Heart left ventricle (tissue), 13 donors: ENCODE results near the gene UROC1.

Experiments used
- CTCF ChIP-seq, 12 donors: fragments of 200-600 bp; sonication (generic) in 4 of 12; IDR thresholded peaks; one replicate each; pipeline versions ENCODE4 v1.5.0 to v1.8.0; 2018 to 2022; ENCODE audit warnings: antibody characterized with exemption in 12 of 12, mild to moderate bottlenecking in 5 of 12
- POLR2A ChIP-seq, 2 donors: fragments of 450-650 bp; IDR thresholded peaks; one replicate each; pipeline ENCODE4 v1.6.1; 2017; ENCODE audit warnings: antibody characterized with exemption in 2 of 2, mild to moderate bottlenecking in 2 of 2, moderate library complexity in 2 of 2
- donor health status: ischemic (EF 13 %, LVEDD 7.1; RV severe dilation, severe dysfunction).
- donor health status: DM: no; HTN: yes; CAD: no.
- donor health status: DM: no; HTN: no; CAD: no.
- donor health status: ischemic (EF 25% LVEDD 6.9; RV normal size, moderate dysfunction).
- donor health status: ischemic (EF 25% LVEDD 5.7; RV mildly dilated, moderate dysfunction).
- donor health status: ischemic (EF 35%, LVEDD 5.7; RV mildly dilated, moderate dysfunction).
- donor health status: nonischemic (EF 11% LVEDD 7.7; RV severe dilation, severe dysfunction).
- donor health status: DM: yes; HTN: yes; CAD: no.
- donor health status: PGD.
- donor health status: ischemic (EF 29% LVEDD 5.4; RV normal size, mild dysfunction).
- donor health status: nonischemic (EF 23%, LVEDD 6.1; RV moderate dilation, normal function).

DNA sequence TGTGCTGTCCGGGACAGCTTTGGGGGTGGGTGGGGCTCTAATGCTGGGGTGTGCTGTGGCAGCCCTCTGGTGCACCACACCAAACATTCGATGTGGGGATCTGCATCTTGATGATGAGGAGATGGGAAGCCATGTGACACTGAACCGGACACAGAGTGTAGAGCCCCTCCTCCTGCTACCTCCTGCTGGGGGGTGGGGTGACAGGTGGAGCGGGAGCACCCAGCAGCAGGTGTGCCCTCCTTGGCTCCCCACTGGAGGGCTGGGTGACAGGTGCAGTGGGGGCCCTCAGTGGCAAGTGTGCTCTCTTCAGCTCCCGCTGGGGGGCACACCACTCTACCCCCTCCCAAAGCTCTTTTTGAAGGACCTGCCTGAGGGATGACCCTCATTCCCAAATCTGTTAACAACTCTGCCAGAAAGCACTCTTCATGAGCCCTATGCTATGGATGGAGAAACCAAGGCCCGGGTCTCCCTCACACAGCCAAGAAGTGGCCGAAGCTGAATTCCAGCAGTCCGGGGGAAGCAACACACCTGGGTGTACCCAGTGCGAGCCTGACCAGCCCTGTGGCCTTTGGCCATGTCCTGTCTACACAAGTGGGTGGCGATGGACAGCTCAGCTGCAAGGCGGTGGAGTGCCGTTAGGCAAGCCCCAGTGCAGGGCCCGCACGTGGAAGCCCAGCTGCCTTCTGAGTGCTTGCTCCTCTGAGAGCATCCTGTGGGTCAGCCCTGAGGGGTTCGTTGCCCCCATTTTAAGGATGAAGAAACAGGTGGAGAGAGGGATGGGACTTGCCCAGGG lies 609 bp upstream of the UROC1 start:
- TF ChIP-seq CTCF (IDR thresholded peaks at IDR 0.05) (no peak), POLR2A (IDR thresholded peaks at IDR 0.05) (no peak)
